Stimulated activated CD8-positive, alpha-beta memory T cell treated with anti-CD3 and anti-CD28 coated beads, Interleukin-15, amount 100 ng/mL, for 4 hours (primary cell): ENCODE results near the gene TATDN2.
"Not testable (repeated sequence)": the region's sequence is repeated elsewhere in the genome, so short reads cannot be mapped to it uniquely, and the experiment has no call there.

ENCODE experiments used
- DNase-seq, 2 donors: peaks; one replicate each; pipeline ENCODE4 v3.0.0-alpha.2; 2020; ENCODE audit warnings: low read depth in 2 of 2

Gene TATDN2

DNA sequence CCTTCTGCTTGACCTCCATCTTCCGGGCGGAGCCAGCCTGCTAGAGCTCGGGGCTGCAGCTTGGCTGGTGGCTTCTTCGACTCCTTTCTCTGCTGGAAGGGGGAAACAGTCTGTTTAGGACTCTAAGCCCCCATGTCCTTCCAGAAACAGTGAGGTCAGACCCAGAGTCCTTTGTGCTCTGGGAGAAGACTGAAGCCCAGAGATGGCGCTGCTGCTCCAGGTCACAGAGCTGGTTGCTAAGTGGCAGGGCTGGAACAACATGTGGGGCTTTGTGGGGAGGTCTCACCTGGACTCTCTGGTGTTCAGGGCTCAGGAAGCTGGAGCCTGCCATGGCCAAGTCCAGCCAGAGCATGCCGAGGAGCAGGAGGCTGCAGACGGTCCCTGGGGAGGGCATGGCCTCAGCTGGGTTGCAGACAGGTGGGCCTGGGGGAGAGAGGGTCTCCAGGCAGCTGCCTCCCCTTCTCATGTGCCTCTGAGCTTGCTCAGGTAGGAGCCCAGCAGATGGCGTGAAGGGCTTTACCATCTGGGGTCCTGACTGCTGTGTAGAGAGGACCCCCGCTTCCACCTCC is 41.6 kb downstream of the TATDN2 start:
- no peak for DNase-seq

DNA sequence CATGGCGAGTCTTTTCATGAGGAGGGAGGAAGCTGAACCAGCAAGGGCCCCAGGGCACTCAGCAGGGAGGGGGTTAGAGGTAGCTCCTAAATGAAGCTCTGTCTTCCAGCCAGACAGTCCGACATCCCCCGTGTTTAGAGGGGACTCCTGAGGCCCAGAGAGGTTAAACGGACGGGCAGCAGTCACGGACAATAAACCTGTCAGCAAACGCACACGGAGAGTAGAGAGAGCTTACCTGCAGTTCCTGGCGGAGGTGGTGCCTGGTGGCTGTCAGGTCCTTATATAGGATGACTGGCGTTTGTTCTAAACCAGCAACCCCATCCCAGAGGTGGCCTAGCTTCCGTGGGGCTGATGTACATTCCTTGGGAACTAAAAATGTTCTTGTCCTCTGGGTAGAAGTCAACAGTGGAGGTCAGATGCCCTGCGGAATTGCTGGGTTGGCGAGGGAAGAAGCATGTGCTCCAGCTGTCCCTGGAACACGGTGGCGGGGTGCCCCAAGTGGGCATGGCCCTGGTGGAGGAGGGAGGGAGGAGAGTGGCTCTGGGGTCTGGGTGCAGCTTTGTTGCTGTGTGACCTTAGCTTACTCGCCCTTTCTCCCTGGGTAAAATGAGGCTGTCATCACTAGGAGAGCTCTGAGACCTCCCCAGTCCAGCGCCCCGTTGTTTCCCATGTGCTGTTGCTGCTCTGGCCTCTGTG is 42.4 kb downstream of the TATDN2 start:
- no peak for DNase-seq

- DNase-seq, result no peak
Observed at GRCh38 chr3:10291641-10292040, 43.4 kb downstream of the TATDN2 start.

GRCh38 chr3:10292505-10293419 is 44.5 kb downstream of the TATDN2 start, which contains the start of gene GHRL:
Gene GHRL, minus strand, starts transcription at chr3:10292947. Its CDS starts 2,767 bp downstream, at chr3:10290180.
- DNase-seq, result no peak

DNA sequence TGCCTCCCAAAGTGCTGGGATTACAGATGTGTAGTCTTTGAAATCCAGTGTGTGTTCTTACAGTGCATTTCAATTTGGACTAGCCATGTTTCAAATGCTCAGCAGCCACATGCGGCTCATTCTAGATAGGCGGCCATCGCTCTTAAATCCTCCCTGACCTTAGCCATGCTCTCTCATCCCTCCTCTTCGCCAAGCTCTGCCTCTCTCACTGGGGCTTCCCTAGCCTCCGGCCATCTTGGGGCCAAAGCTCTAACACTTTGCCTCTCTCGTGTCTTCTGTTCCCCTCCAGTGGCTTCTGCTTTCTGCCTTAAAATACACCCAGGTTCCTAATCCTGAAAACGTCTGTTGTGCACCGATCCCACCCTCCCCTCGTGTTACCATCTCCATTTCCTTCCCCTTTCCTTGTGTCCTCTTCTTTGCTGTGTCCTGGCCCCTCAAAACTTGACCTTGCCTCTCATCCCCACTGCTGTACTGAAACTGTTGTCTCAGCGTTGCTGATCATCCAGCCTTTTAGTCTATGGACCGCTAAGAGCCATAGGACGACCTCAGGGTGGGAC is 45.8 kb downstream of the TATDN2 start:
- DNase-seq, result no peak

DNA sequence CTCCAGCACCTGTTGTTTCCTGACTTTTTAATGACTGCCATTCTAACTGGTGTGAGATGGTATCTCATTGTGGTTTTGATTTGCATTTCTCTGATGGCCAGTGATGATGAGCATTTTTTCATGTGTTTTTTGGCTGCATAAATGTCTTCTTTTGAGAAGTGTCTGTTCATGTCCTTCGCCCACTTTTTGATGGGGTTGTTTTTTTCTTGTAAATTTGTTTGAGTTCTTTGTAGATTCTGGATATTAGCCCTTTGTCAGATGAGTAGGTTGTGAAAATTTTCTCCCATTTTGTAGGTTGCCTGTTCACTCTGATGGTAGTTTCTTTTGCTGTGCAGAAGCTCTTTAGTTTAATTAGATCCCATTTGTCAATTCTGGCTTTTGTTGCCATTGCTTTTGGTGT is 49.8 kb downstream of the TATDN2 start:
- DNase-seq, result not testable (repeated sequence)

- no peak for DNase-seq
Observed at GRCh38 chr3:10299175-10299574, 50.9 kb downstream of the TATDN2 start.

DNA sequence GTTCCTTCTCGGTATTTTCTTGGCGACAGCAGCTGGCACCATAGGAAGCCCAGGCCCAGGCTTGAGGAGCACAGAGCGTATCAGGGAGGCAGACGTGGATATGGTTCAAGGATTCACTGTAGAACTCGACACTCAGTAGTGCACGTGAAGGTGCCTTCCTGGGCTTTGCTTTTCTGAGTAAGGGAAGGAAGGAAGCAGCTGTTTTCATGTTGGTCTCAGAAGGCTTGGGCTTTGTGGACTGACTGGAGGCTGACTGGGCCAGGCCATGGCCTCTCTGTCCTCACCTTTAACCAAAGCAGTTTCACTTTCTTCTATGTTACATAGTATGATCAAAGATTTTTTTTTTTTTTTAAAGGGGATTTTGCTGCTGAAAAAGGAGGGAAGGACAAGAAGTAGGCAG is 51.4 kb downstream of the TATDN2 start:
- no peak for DNase-seq

DNA sequence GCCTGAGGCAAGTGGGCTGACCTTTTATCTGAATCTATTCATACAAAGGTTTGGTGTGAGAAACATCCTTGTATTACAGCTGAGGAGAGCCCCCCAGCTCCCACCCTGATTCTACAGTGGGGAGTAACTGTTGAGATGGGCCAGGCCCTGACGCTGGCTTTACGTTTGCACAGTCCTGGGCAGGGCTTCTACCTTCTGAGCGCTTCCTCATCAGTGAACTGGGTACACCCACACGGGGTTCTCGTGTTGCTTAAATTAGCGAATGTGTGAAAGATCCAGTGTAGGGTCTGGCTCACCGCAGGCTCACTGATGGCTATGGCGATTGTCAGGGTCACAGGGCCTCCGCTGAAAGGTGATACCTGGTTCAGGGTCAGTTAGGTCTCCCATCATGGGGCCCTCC is 51.8 kb downstream of the TATDN2 start:
- DNase-seq, result no peak

- no peak for DNase-seq
Observed at GRCh38 chr3:10303105-10303504, 54.8 kb downstream of the TATDN2 start.

- no peak for DNase-seq
Observed at GRCh38 chr3:10303785-10304184, 55.5 kb downstream of the TATDN2 start.

- no peak for DNase-seq
Observed at GRCh38 chr3:10304905-10305304, 56.6 kb downstream of the TATDN2 start.

GRCh38 chr3:10305331-10305902 is 57.2 kb downstream of the TATDN2 start:
- no peak for DNase-seq

- DNase-seq, result no peak
Observed at GRCh38 chr3:10306156-10306555, 57.9 kb downstream of the TATDN2 start.

DNA sequence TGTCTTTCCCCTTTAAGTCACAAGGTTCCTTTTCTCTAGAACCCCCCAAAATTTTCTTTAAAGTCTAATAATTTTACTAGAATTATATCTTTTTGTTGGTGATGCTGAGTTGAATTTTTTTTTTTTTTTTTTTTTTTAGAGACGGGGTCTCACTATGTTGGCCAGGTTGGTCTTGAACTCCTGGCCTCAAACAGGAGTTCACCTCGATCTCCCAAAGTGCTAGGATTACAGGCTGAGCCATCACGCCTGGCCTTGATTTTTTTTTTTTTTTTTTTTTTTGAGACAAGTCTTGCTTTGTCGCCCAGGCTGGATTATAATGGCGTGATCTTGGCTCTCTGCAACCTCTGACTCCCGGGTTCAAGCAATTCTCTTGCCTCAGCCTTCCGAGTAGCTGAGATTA is 60.4 kb downstream of the TATDN2 start:
- no peak for DNase-seq

DNA sequence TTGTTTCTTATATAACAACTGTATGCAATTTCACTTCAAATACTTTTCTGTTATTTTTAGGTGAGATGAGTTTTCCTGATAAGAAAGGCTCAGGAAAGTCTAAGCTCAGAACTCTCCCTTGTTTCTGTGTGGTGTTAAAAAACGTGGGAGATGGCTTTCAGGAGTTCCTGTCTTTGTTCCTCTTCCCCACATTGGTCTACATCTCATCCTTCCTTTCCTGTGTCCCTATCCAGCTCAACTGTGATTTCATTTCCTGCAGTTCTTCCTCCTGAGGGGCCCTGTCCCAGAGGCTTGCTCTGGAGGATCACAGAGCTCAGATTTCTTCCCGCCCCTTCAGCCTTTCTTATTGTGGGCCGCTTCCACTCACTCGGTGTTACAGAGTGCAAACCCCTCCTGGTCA is 61.5 kb downstream of the TATDN2 start:
- no peak for DNase-seq

- no peak for DNase-seq
Observed at GRCh38 chr3:10310578-10310977, 62.3 kb downstream of the TATDN2 start.

GRCh38 chr3:10311710-10312109 is 63.5 kb downstream of the TATDN2 start:
- DNase-seq, result no peak

DNA sequence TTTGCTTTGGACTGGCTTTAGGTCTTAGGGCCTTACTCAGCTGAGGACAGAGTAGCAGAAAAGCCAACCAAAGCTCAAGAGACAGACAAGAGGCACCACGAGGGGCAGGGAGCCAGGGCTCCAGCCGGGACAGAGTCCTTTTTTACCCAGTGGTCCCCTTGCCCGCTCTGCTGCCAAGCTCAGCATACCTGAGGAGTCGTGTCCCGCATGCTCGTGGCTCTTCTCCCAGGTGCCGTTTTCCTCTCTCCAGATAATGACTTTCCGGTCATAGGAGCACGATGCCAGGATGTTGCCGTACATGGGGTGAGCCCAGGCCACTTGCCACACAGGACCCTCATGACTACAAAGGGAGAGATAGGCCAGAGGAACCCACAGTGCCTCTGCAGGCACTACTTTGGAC is 64.1 kb downstream of the TATDN2 start:
- no peak for DNase-seq

- no peak for DNase-seq
Observed at GRCh38 chr3:10312861-10313260, 64.6 kb downstream of the TATDN2 start.

GRCh38 chr3:10315101-10315500 is 66.8 kb downstream of the TATDN2 start:
- no peak for DNase-seq

GRCh38 chr3:10315771-10316344 is 67.6 kb downstream of the TATDN2 start:
- DNase-seq, result no peak
